NCI-H226 (cell line): ENCODE data around the gene HEBP2.
A peak's percentile ranks its signal among the peaks of the same experiment; 100 is the strongest.
"Not testable (repeated sequence)": the region's sequence is repeated elsewhere in the genome, so short reads cannot be mapped to it uniquely, and the experiment has no call there.

Experiments
- DNase-seq: peaks from one replicate; pipeline ENCODE4 v3.0.0-alpha.2; 2015

The HEBP2 gene

GRCh38 chr6:138424004-138424904, 20.2 kb downstream of the HEBP2 start:
- no peak for DNase-seq

DNA sequence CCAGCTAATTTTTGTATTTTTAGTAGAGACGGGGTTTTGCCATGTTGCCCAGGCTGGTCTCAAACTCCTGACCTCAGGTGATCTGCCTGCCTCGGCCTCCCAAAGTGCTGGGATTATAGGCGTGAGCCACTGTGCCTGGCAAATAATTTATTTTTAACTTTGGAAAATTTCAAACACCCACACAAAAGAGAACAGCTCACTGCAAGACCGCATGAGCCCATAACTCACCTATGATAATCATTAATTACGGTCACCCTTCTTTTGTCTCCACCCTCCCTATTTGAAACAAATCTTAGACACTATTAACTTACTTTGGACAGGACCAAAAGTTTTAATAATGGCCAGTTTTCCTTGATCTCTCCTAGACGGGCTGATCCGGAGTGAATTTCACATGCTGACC, 21.2 kb downstream of the HEBP2 start:
- not testable (repeated sequence) for DNase-seq

DNA sequence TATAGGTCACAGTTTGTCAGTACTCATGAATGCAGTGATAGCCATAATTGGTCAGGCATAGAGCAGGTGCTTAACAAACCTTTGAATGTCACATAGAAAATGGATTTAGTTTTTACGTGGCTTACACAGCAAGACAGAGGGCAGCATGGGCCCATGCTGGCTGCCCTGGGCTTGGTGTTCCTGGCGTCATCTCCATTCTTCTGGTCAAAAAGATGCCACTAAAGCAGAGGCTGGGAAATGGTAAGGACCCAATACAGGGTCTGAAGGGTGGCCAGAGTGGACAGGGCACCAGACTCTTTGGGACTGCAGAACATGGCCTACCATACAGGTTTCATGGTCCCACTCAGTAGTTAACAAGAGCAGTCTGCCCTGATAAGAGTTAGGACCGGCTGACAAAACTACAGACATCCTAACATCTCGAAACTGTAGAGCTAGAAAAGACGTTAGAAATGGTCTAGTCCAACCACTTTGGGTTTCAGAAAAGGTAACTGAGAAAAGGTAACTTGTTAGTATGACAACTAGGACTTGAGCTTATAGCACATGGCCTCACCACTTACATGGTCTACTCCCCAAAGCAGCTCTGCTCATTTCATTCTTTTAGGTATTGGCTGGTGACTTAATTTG, 22.6 kb downstream of the HEBP2 start:
- DNase-seq, result no peak

GRCh38 chr6:138427701-138428100, 23.7 kb downstream of the HEBP2 start:
- DNase-seq, result no peak

GRCh38 chr6:138428944-138429598, 25.0 kb downstream of the HEBP2 start:
- DNase-seq, result no peak

DNA sequence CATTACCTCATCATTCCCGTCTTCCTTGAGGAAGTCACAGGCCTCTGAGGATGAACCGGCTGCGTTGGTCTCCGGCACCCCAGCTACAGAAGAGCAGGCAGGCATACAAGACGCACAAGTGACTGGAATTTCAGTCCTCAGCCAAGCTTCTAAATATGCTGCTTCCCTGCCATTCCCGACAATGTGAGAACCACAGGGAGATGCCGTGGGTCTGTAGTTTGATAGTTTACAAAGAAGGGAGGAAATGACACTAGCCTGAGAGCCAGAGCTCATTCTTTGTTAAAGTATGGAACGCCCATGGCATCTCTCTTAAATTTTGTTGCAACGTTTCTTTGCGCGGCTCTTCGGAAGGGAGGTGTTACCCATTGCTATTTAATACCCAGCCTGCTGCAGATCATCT, 25.7 kb downstream of the HEBP2 start:
- no peak for DNase-seq

DNA sequence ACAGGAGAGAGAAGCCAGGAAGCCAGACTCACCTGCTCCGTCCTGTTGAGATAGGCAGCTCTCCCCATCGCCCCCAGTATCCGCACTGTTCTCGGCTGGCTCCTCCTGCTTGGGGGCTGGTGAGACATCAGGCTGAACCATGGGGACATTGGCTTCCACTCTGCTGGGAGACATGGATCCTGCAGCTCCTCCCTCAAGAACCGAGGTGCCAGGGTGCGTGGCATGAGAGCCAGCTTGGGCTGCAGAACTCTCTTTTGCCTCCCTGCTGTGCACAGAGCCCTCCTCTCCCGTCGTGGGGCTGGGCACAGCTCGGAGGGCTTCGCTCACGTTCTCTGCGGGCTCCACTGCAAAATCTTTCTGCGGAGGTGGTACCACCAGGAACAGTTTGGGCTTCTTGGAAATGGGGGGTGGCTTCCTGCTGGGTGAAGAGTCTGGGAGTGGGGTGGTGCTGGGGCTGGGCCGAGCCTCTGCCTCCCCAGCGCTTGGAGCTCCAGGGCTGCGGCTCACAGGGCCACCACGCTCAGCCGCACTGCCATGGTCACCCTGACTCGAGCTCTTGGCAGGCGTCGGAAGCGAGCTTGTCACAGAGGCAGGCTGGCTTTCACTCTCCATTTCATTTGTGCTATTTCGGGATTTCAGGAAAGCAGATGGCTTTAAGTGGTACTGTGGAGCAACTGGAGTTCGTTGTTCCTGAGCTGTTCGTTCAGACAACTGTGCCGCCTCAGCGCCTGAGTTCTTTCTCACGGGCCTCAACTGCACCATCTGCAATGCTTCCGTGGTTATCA, 26.5 kb downstream of the HEBP2 start:
- DNase-seq, result no peak

GRCh38 chr6:138431256-138432062, 27.4 kb downstream of the HEBP2 start:
- DNase-seq, result no peak

DNA sequence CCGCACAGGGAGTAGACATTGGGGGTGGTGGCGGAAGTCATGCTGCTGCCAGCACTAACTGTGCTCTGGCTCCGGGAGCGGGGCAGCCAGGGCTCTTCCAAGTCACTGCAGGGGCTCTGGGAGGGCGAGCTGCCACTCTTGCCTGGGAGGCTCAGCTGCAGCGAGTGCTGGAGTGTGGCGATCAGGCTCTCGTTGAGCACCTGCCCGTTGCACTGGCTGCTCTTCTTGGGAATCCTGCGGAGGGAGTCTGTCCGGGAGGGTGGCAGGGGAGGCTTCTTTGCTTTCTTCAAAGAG, 28.0 kb downstream of the HEBP2 start:
- no peak for DNase-seq

- no peak for DNase-seq
Measured at GRCh38 chr6:138434096-138434495, 30.1 kb downstream of the HEBP2 start.

DNA sequence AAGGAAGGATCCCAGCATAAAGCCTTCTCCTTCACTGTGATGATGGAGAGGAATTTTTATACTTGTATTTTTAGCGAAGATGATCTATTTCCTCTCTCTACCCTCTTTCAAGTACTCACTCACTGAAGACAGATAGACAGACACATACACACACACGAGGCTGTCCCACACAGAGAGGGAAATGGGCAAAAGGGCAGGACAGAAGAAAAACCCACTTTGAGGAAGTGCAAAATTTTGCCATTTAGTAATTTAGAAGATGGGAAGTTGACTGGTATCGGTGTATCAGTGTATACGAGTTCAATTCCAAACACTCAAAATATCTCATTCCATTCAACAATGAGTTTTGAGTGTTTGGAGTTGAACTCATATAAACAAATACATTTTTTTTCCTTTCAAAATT, 30.9 kb downstream of the HEBP2 start:
- DNase-seq, result no peak

DNA sequence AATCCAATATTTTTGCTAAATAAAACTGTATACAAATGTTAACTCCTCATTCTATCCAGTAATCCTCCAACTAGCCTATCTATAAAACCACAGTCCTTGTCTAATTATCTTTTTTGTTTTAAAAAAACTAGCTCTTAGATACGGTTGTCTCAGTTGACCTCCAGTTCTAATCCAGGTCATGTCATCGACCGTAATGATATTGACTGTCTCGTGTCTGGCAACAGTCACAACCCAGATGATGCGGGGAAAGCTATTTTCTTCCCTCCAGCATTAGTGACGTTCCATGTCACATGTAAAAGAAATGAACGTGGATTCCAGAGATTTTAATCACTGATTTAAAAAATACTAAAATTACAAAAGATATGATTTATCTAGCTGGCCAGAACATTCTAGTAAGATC, 35.5 kb downstream of the HEBP2 start:
- no peak for DNase-seq

- no peak for DNase-seq
Measured at GRCh38 chr6:138440296-138440695, 36.3 kb downstream of the HEBP2 start.

DNA sequence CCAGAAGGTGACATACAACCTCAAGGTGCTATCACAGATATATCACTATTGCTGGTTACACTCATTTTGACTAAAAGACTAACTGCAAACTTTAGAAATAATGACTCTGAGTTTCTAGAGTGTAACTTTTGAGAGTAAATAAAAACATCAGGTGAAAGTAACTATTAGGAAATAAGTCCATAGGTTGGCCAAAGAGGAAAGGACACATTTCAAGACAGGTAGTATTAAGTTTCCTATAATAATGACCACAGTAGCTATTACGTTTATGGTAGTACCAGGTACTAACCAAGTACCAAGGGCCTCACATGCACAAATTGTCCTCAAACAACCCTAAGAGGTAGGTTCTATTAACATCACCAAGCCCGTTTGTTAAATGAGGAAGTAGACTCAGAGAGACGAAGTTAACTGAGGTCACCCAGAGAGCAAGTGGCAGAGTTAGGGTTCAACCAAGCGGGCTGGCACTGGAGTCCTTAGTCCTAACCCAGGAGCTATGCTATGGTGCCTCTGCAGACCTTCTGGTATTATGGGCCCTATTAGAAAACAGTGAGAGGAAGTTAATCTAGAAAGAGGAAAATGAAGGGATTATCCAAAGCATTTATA, 36.8 kb downstream of the HEBP2 start:
- DNase-seq, result no peak

GRCh38 chr6:138441965-138442364, 37.9 kb downstream of the HEBP2 start:
- DNase-seq, result no peak

DNA sequence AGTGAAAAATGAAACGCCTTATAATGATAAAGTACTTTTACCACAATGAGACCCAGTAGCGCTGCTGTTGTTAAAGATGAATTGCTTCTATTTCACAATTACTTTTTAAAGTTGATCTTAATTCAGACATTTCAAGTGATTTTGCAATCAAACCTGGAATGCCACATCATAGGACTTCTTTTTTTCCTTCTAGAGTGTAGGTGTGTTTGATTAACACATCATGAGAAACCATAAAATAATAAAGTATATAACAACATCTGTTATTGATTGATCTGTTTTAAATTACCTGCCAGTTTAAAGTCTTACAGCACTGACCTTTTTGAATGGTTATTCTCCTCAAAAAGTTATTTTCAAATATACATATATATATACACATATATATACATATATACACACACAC, 38.6 kb downstream of the HEBP2 start:
- DNase-seq, result no peak

DNA sequence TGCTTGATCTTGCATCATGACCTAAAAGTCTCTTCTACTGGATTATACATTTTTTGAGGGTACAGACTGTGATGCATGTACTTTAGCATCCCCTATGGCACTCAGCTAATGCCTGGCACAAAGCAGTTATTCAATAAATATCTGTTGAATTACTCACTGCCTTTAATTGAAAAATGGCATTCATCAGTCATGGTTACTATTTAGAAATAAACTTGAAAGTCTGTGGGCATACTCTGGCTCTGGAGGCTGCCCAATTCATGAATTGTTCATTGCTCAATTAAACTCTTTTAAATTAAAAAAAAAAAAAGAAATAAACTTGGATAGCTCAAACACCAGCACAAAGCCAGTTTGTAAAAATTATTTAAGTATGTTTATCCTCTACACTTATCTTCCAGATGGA, 40.0 kb downstream of the HEBP2 start:
- no peak for DNase-seq

DNA sequence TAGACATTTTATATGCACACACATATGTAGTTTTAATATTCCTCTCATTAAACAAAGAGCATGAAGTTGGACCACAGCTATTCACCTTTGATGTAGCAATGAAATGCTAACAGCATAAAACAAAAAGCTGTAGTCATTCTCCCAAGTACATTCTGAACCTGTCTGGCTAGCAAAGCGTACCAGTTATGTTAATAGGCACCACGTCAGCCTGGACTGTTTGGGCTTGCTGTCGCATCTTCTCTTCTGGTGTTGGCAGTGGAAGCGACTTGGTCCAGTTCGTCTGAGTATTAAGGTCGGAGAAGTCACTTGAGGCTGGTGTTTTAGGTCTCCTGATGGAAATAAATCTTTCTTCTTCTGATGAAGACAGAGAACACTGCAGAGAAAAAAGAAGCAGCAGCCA, 42.8 kb downstream of the HEBP2 start:
- no peak for DNase-seq

GRCh38 chr6:138450445-138450844, 46.4 kb downstream of the HEBP2 start:
- DNase-seq, result no peak

GRCh38 chr6:138451043-138451442, 47.0 kb downstream of the HEBP2 start:
- DNase-seq, result no peak

DNA sequence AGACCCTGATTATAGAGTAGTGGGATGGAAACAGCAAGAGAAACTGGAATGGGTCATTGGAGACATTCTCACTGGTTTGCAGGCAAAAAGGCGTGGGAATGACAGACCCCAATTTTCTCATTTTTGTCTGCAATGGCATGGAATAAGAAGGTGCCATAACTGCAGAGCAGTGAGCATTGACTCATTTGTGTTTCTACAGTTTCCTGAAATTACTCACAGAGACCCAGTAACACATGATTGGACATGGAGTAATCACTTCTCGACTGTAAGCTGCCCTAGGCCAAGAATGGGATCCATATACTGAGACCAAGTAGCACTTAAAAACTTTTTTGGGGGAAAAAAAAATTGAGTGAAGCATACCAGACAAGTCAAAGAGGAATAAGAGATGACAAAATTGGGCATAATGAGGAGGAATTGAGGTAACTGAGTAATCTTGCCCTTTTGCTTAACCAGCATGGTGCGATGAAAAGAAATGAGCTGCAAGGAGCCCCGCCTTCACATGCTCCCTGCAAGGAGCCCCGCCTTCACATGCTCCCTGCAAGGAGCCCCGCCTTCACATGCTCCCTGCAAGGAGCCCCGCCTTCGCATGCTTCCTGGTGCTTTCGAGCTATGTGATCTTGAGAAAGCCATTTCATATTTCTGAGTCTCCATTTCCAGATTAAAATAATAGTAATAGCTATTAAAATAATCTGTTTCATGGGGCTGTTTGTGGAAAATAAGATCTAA, 51.1 kb downstream of the HEBP2 start:
- peak; percentile 15 for DNase-seq
